ENCODE measurements around the gene CDV3.

The CDV3 gene

DNA sequence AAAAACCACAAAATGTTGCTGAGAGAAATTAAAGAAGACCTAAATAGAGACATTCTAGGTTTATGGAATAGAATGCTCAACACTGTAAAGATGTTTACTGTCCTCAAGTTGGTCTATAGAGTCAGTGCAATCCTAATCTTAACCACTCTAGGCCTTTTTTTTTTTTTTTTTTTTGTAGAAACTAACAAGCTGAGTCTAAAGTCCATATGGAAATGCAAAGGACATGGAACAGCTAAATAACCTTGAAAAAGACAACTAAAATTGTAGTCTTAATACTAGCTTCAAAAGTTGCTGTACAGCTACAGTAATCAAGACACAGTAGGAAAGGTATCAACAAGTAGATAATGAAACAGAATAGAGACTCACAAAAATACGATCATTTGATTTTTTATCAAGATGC is 32.9 kb downstream of the CDV3 start:
- DNase-seq (ENCODE audit: low read depth): no peak

DNA sequence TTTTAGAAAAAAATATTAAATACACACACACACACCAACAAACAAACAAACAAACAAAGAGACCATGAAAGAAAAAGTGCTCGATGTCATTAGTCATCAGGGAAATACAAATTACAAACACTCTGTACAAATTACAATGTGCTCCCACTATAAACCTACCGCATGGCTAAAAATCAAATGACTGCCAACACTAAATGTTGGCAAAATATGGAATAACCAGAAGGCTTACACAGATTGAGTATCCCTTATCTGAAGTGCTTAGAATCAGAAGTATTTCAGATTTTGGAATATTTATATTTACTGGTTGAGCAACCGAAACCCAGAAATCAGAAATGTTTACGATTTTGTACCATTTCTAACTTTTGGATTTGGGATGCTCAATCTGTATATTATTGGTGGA is 33.4 kb downstream of the CDV3 start:
- no peak for DNase-seq (ENCODE audit: low read depth)

DNA sequence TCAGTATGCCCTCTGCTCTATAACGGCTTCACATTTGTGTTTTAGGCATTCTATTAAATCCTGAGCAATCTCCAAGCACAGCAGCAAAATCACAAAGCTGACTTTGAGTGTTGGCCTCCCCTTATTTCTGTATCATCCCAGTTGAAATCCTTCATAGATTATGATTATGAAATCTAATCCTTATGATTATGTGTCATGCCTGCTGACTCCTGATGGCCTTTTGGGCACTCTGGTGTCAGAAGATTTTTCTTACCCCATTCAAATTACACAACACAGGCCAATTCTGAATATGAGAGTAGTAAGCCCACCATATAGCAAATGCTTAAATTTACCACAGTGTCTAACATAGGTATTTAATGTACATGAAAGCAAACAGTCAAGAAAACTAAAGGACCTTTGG is 34.3 kb downstream of the CDV3 start:
- no peak for DNase-seq (ENCODE audit: low read depth)

DNA sequence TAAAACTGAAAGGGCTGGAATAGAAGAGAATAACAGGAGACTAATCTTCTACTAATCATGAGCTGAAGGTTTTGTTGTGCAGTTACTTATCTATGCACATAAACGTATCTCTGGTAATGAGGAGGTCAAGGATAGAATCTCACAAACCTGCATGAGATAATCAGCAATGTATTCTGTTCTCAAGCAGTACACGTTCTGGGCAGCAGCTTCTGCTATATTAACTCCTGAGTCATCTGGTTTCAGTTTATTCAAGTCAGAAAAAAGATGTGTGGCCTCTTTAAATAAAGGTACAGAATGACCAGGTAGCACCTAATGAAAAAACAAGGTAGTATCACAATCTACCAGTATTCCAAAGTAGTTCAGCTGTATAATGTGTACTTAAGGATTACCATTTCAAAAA is 34.9 kb downstream of the CDV3 start:
- no peak for DNase-seq (ENCODE audit: low read depth)

DNA sequence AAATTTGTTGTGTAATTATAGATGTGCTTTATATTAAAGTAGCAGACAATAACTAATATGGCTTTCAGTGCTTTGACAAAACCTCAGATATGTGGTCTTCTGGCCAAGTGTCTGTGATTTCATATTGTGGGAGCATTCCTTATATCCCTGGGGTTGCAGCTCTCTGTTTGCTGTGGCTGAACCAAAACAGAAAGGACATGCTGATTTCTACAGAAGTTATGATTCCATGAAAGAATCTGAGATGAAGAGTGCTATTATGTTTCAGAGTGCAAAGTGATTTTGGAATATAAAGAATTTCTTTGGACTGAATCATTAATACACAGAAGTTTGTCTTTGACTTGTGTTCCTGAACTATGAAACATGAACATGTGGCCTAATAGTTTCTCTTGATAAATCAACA is 36.5 kb downstream of the CDV3 start:
- no peak for DNase-seq (ENCODE audit: low read depth)

DNA sequence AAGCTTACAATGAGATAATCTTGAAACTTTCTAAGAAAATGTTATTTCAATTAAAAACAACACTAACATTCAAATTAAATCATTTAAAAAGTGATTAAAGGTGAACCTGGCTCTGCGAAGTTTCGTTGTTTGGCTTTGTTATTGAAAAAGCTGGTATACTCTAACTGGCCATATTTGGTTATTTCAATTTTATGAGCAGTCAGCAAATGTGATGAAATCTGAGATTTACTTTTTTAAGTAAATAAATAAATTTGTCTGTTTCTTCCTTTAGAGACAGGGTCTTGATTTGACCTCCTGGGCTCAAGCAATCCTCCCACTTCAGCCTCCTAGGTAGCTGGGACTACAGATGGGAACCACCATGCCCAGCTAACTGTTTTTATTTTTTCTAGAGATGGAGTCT is 38.0 kb downstream of the CDV3 start:
- no peak for DNase-seq (ENCODE audit: low read depth)

DNA sequence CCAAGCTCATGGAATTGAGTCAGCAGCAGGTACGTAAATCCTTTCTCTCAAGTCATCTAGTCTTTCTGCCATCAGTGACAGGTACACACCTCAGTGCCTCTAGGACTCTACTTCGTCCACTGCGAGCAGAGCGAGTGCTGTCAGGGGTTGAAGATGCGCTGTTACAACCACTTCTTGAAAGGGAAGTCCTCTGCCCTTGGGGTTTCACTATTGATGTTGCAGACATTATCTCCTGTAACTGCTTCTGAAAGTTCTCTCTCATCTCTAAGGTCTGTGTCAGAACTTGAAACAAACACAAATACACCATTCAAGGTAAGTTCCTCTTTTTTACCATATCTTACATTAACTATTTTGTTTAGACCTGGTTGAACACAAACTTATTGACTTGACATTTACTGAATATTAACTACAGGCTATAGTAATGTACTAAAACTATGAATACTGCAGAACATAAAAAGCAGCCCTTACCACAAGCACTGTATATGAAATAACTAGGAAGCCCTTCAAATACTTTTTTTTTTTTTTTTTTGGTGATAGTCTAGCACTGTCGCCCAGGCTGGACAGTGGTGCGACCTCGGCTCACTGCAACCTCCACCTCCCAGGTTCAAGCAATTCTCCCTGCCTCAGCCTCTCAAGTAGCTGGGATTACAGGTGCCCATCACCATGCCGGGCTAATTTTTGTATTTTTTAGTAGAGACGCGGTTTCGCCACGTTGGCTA is 46.7 kb downstream of the CDV3 start:
- DNase-seq (ENCODE audit: low read depth): no peak

DNA sequence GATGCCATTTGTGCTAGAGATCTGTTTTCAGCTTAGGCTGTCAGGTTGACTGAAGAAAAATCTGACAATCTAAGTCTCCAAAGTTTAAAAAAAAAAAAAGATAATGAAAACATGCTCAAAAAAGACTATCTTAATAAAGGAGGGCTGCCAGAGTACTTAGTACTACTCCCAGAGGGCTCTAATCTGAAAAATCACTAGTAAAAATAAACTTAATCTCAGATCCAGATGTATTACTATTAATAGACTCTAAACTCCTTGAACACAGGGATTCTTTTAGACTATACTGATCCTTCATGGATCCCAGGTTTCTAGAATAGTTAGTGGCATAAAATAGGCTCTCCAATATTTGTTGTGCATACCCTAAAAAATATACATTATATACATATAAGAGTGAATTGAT is 54.3 kb downstream of the CDV3 start:
- no peak for DNase-seq (ENCODE audit: low read depth)

DNA sequence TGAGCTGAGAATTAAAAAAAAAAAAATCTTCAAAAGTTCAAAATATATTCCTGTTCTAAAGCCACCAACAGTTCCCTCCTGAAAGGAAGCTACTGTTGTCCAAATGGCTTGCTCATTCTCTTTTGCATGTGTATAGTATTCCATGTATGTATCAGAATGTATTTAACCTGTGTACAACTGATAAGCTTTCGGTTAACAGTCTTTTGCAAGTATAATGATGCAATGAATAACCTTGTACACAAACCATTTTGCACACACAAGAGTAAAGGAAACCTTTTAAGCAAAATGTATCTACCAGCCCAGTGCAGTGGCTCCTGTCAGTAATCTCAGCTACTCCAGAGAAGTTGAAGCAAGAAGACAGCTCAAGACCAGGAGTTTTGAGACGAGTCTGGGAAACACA is 55.7 kb downstream of the CDV3 start:
- DNase-seq (ENCODE audit: low read depth): no peak

DNA sequence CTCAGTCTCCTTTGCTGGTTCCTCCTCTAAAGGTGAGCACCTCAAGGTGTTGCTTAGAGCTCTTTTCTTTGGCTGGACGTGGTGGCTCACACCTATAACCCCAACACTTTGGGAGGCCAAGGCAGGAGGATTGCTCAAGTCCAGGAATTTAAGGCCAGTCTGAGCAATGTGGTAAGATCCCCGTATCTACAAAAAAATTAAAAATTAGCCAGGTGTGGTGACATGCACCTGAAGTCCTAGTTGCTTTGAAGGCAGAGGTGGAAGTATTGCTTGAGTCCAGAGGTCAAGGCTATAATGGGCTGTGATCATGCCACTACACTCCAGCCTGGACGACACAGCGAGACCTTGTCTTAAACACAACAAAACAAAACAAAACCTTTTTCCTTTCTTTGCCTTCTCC is 60.0 kb downstream of the CDV3 start:
- no peak for DNase-seq (ENCODE audit: low read depth)
